HEK293 (cell line): ENCODE measurements around the gene ZCWPW1.

Experiments
- CTCF ChIA-PET: fragments of 350-600 bp; formaldehyde crosslinking; extraction: SDS; loops from one replicate; lab custom pipeline; 2021; ENCODE audit warnings: antibody characterized with exemption; lab: Yijun Ruan, JAX
- POLR2A ChIA-PET: fragments of 300-600 bp; formaldehyde crosslinking; extraction: SDS; loops from one replicate; lab custom pipeline; 2020; ENCODE audit warnings: antibody characterized with exemption, inconsistent platforms; lab: Yijun Ruan, JAX
- H3K27ac ChIP-seq: fragments of 200-500 bp; sonication (Bioruptor generic); 2 replicates; pipeline ENCODE4 v1.5.1; 2014; ENCODE audit warnings: low read depth, low read length, control low read depth, inconsistent platforms; ENCODE audit errors: extremely low read depth
- H3K36me3 ChIP-seq, 2 experiments: fragments of 200-500 bp in 1 of 2; sonication (Bioruptor generic) in 1 of 2; 1 replicate in 1 of 2; 2 replicates in 1 of 2; pipeline ENCODE4 v1.5.1; 2014 to 2017; ENCODE audit warnings: inconsistent platforms in 2 of 2, low read length in 2 of 2; ENCODE audit not compliant: control insufficient read depth in 2 of 2, insufficient read depth in 1 of 2
- H3K4me1 ChIP-seq: fragments of 200-500 bp; sonication (Bioruptor generic); 2 replicates; pipeline ENCODE4 v1.5.1; 2014; ENCODE audit warnings: mild to moderate bottlenecking, low read length, inconsistent platforms; ENCODE audit not compliant: control insufficient read depth, insufficient read depth
- H3K4me3 ChIP-seq: 2 replicates; pipeline ENCODE4 v1.5.1; 2011; ENCODE audit warnings: low read depth, mild to moderate bottlenecking, control low read depth, low read length, moderate library complexity
- H3K9me3 ChIP-seq: fragments of 200-500 bp; sonication (Bioruptor generic); 2 replicates; pipeline ENCODE4 v1.5.1; 2014; ENCODE audit warnings: low read depth, low read length, inconsistent platforms; ENCODE audit not compliant: control insufficient read depth, insufficient read depth
- AEBP2 ChIP-seq: fragments of 450-650 bp; formaldehyde crosslinking; IDR thresholded peaks from 2 replicates; pipeline ENCODE4 v1.5.1; 2016; ENCODE audit warnings: missing biosample characterization, missing genetic modification characterization, borderline replicate concordance
- CTCF ChIP-seq: fragments of 450-650 bp; formaldehyde crosslinking; IDR thresholded peaks from 2 replicates; pipeline ENCODE4 v1.5.1; 2016; ENCODE audit warnings: missing biosample characterization, missing genetic modification characterization
- ELK4 ChIP-seq: IDR thresholded peaks from 2 replicates; pipeline ENCODE4 v1.6.1; 2011; ENCODE audit warnings: mild to moderate bottlenecking, low read depth, low read length, borderline replicate concordance
- GFI1B ChIP-seq: fragments of 450-650 bp; formaldehyde crosslinking; IDR thresholded peaks from 2 replicates; pipeline ENCODE4 v1.5.1; 2016; ENCODE audit warnings: missing biosample characterization, missing genetic modification characterization
- INSM2 ChIP-seq: fragments of 450-650 bp; formaldehyde crosslinking; IDR thresholded peaks from 2 replicates; pipeline ENCODE4 v1.5.1; 2016; ENCODE audit warnings: missing biosample characterization, missing genetic modification characterization
- MEIS1 ChIP-seq: sonication (generic); formaldehyde crosslinking; IDR thresholded peaks from 2 replicates; pipeline ENCODE4 v1.8.1; 2022; ENCODE audit warnings: missing genetic modification reagents, mild to moderate bottlenecking, borderline replicate concordance
- PRDM10 ChIP-seq: fragments of 450-650 bp; formaldehyde crosslinking; IDR thresholded peaks from 2 replicates; pipeline ENCODE4 v1.5.1; 2016; ENCODE audit warnings: missing biosample characterization, missing genetic modification characterization
- SP2 ChIP-seq: fragments of 450-650 bp; formaldehyde crosslinking; IDR thresholded peaks from 2 replicates; pipeline ENCODE4 v1.5.1; 2016; ENCODE audit warnings: missing biosample characterization, missing genetic modification characterization
- ZNF133 ChIP-seq: fragments of 450-650 bp; formaldehyde crosslinking; IDR thresholded peaks from 2 replicates; pipeline ENCODE4 v1.5.1; 2016; ENCODE audit warnings: missing biosample characterization, missing genetic modification characterization
- ZNF146 ChIP-seq: fragments of 450-650 bp; formaldehyde crosslinking; IDR thresholded peaks from 2 replicates; pipeline ENCODE4 v1.5.1; 2016; ENCODE audit warnings: missing biosample characterization, missing genetic modification characterization
- ZNF2 ChIP-seq: fragments of 450-650 bp; formaldehyde crosslinking; IDR thresholded peaks from 2 replicates; pipeline ENCODE4 v1.5.1; 2016; ENCODE audit warnings: missing biosample characterization, missing genetic modification characterization
- ZNF23 ChIP-seq: fragments of 450-650 bp; formaldehyde crosslinking; IDR thresholded peaks from 2 replicates; pipeline ENCODE4 v1.5.1; 2016; ENCODE audit warnings: missing biosample characterization, missing genetic modification characterization, borderline replicate concordance
- ZNF449 ChIP-seq: fragments of 450-650 bp; formaldehyde crosslinking; IDR thresholded peaks from 2 replicates; pipeline ENCODE4 v1.5.1; 2017; ENCODE audit warnings: missing biosample characterization, mild to moderate bottlenecking, missing genetic modification characterization, moderate library complexity
- ZNF501 ChIP-seq: fragments of 450-650 bp; formaldehyde crosslinking; IDR thresholded peaks from 2 replicates; pipeline ENCODE4 v1.5.1; 2016; ENCODE audit warnings: missing biosample characterization, missing genetic modification characterization
- ZNF580 ChIP-seq: fragments of 450-650 bp; formaldehyde crosslinking; IDR thresholded peaks from 2 replicates; pipeline ENCODE4 v1.5.1; 2016; ENCODE audit warnings: missing biosample characterization, missing genetic modification characterization
- ZNF600 ChIP-seq: fragments of 450-650 bp; formaldehyde crosslinking; IDR thresholded peaks from 2 replicates; pipeline ENCODE4 v1.5.1; 2016; ENCODE audit warnings: missing biosample characterization, missing genetic modification characterization
- ZNF610 ChIP-seq: fragments of 450-650 bp; formaldehyde crosslinking; IDR thresholded peaks from 2 replicates; pipeline ENCODE4 v1.5.1; 2016; ENCODE audit warnings: missing biosample characterization, missing genetic modification characterization, borderline replicate concordance
- ZNF692 ChIP-seq: fragments of 450-650 bp; formaldehyde crosslinking; IDR thresholded peaks from 2 replicates; pipeline ENCODE4 v1.5.1; 2016; ENCODE audit warnings: missing biosample characterization, missing genetic modification characterization
- ZNF785 ChIP-seq: fragments of 450-650 bp; formaldehyde crosslinking; IDR thresholded peaks from 2 replicates; pipeline ENCODE4 v1.5.1; 2016; ENCODE audit warnings: missing biosample characterization, missing genetic modification characterization
- ZNF791 ChIP-seq: fragments of 450-650 bp; formaldehyde crosslinking; IDR thresholded peaks from 2 replicates; pipeline ENCODE4 v1.5.1; 2016; ENCODE audit warnings: missing biosample characterization, missing genetic modification characterization
- ZSCAN30 ChIP-seq: fragments of 450-650 bp; IDR thresholded peaks from 2 replicates; pipeline ENCODE4 v1.5.1; 2018; ENCODE audit warnings: missing biosample characterization, mild to moderate bottlenecking, missing genetic modification characterization, moderate library complexity

Gene ZCWPW1

GRCh38 chr7:100400656-100401055 is 27.8 kb downstream of the ZCWPW1 start:
- H3K4me1 ChIP-seq, result no peaks in the 10 kb centered on the region
- CTCF ChIA-PET, result interaction anchor here (0.6 to 1.5 kb wide), 4 partner anchors 49 to 143 kb away, joined by 3 to 5 read pairs (median 3); no protein-coding TSS in a partner anchor
- H3K4me3 ChIP-seq, result no peak overlapping the region
- H3K36me3 ChIP-seq, result no peaks in the 10 kb centered on the region
- POLR2A ChIA-PET, result interaction anchor here (2.0 kb wide), 1 partner anchor 28 kb away, joined by 7 read pairs; the partner anchor contains the start of genes MEPCE and ZCWPW1
- TF ChIP-seq AEBP2 (tag by site-specific recombination) (no peak), ZSCAN30 (tag by site-specific recombination) (peak; percentile 21; the same call in 1 of the 2 replicates), ZNF449 (tag by site-specific recombination) (no peak), ZNF610 (tag by site-specific recombination) (no peak), GFI1B (tag by site-specific recombination) (no peak), ZNF146 (tag by site-specific recombination) (no peak), ZNF2 (tag by site-specific recombination) (0 out of 2 replicates have a peak, but pooled peaks have one; percentile 30), ZNF600 (tag by site-specific recombination) (no peak), INSM2 (no peak), CTCF (tag by site-specific recombination) (0 out of 2 replicates have a peak, but pooled peaks have one; percentile 9)
- no peak overlapping the region for H3K27ac ChIP-seq
- H3K9me3 ChIP-seq, result no peaks in the 10 kb centered on the region

GRCh38 chr7:100400041-100400440 is 28.5 kb downstream of the ZCWPW1 start:
- POLR2A ChIA-PET, result no interaction called here
- H3K27ac ChIP-seq, result no peak overlapping the region
- H3K36me3 ChIP-seq, result no peaks in the 10 kb centered on the region
- no peaks in the 10 kb centered on the region for H3K4me1 ChIP-seq
- no peaks in the 10 kb centered on the region for H3K9me3 ChIP-seq
- CTCF ChIA-PET, result interaction anchor here (0.6 kb wide), 3 partner anchors 131 to 430 kb away, joined by 3 to 4 read pairs (median 3); no protein-coding TSS in a partner anchor
- H3K4me3 ChIP-seq, result no peak overlapping the region
- TF ChIP-seq ZNF692 (tag by site-specific recombination), result no peak
- no peak for TF ChIP-seq ZNF791 (tag by site-specific recombination)
- TF ChIP-seq ELK4, result no peak
- no peak for TF ChIP-seq GFI1B (tag by site-specific recombination)
- no peak for TF ChIP-seq ZNF133
- TF ChIP-seq PRDM10, result no peak
- TF ChIP-seq ZNF580 (tag by site-specific recombination), result no peak
- TF ChIP-seq SP2 (tag by site-specific recombination), result no peak
- no peak for TF ChIP-seq ZNF23 (tag by site-specific recombination)
- no peak for TF ChIP-seq MEIS1 (CRISPR knock-in tag)
- TF ChIP-seq ZNF785 (tag by site-specific recombination), result no peak
- no peak for TF ChIP-seq ZNF501 (tag by site-specific recombination)
